Activated CD8-positive, alpha-beta T cell treated with anti-CD3 and anti-CD28 coated beads for 36 hours (primary cell): ENCODE results near the gene OTULINL. TPM values are rescaled to one million over a fixed set of nuclear protein-coding genes. Genes with fewer than 3 reads are reported as not detected.

Experiments
- ATAC-seq: fragments of 200-7000 bp; cut with Tn5 transposase; one replicate; pipeline ENCODE4 v1.10.0; 2021; ENCODE audit warnings: mild to moderate bottlenecking, moderate library complexity
- CTCF ChIA-PET: fragments of 350-600 bp; sonication (Branson Sonifier 250); formaldehyde crosslinking; loops from one replicate; lab custom pipeline; 2021; ENCODE audit warnings: antibody characterized with exemption; lab: Charles Lee
- POLR2A ChIA-PET: fragments of 350-600 bp; sonication (Branson Sonifier 250); formaldehyde crosslinking; loops from one replicate; lab custom pipeline; 2021; ENCODE audit warnings: antibody characterized with exemption; lab: Charles Lee
- DNase-seq: peaks from one replicate; pipeline ENCODE4 v3.0.0-alpha.2; 2020
- H3K27ac Mint-ChIP-seq: one replicate; pipeline ENCODE4 v1.8.0; 2021; ENCODE audit warnings: mild to moderate bottlenecking, mixed read lengths
- H3K27me3 Mint-ChIP-seq: one replicate; pipeline ENCODE4 v1.8.0; 2021; ENCODE audit warnings: mixed read lengths
- H3K36me3 Mint-ChIP-seq: one replicate; pipeline ENCODE4 v1.8.0; 2021; ENCODE audit warnings: low read depth, mixed read lengths
- H3K4me1 Mint-ChIP-seq: one replicate; pipeline ENCODE4 v1.8.0; 2021; ENCODE audit warnings: low read depth, mixed read lengths
- H3K4me3 Mint-ChIP-seq: one replicate; pipeline ENCODE4 v1.8.0; 2021; ENCODE audit warnings: mild to moderate bottlenecking, moderate library complexity, mixed read lengths
- H3K9me3 Mint-ChIP-seq: one replicate; pipeline ENCODE4 v1.8.0; 2021; ENCODE audit warnings: mixed read lengths
- CTCF ChIP-seq: fragments of 200-600 bp; IDR thresholded peaks from one replicate; pipeline ENCODE4 v1.8.0; 2022; ENCODE audit warnings: antibody characterized with exemption, mild to moderate bottlenecking
- intact Hi-C: fragments of 100-400 bp; cut with micrococcal nuclease; formaldehyde crosslinking; loops from one replicate; pipeline ENCODE4 v1.10.0; 2022
- total RNA-seq, 2 experiments: library from RNA; stranded (reverse); gene quantifications; one replicate each; pipeline ENCODE4 v1.2.3, GENCODE V29; 2021

OTULINL gene
- total RNA-seq, 2 experiments from 2014 or later: 19.7 to 21.1 TPM

DNA sequence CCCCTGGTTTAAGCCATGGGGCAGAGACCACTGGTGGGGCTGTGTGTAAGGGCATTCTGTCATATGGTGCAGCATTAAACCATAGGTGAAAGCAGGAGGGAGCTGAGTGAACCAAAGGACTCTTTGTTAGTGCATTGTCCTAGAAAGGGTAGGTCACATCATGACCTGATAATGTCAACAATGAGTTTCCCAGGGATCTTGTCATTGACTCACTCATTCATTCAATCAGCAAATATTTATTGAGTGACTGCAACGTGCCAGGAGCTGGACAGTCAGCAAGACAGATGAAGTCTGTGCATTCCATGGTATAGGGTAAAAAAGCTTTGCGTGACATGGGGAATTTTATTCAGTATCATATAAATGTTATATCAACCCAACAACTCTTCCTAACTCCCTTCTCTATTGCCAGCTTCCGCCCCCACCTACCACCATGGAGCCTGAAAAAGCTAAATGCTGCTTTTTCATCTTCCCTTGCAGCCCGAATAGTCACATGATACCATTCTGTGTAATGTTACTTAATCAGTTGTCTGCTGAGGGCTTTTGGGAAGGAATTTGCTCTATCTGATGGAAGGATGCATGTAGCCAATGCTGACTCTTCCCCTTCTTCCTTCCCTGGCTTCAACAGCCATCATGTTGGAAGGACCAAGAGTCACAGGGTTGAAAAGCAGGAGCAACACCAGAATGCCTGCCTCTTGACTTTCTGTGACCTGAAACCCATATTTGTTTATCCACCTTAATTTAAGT lies 11.5 kb upstream of the OTULINL start:
- no peak for TF ChIP-seq CTCF
- Mint-ChIP-seq H3K9me3 (peaks cover 4% of the 10 kb centered on the region), H3K4me3 (no peak overlapping the region), H3K4me1 (no peaks in the 10 kb centered on the region), H3K36me3 (no peaks in the 10 kb centered on the region), H3K27me3 (no peaks in the 10 kb centered on the region), H3K27ac (no peak overlapping the region)
- intact Hi-C loops: no loop called here
- no peak for DNase-seq
- no peak for ATAC-seq
- POLR2A ChIA-PET: interaction anchor here (1.2 kb wide), 1 partner anchor 17 kb away, joined by 3 read pairs; no protein-coding TSS in a partner anchor
- CTCF ChIA-PET: interaction anchor here (1.0 to 2.3 kb wide), 4 partner anchors 8 to 205 kb away, joined by 3 to 9 read pairs (median 3); no protein-coding TSS in a partner anchor

- no peak for ATAC-seq
- POLR2A ChIA-PET: no interaction called here
These were observed 9.7 kb upstream of the OTULINL start for GRCh38 chr5:14571901-14572300.

GRCh38 chr5:14572385-14572784 lies 9.2 kb upstream of the OTULINL start:
- POLR2A ChIA-PET: no interaction called here
- Mint-ChIP-seq H3K36me3 (no peaks in the 10 kb centered on the region), H3K27ac (no peak overlapping the region)

More at GRCh38 chr5:14571901-14572300, 9.7 kb upstream of the OTULINL start:
- DNase-seq: no peak
- H3K4me1 Mint-ChIP-seq: no peaks in the 10 kb centered on the region
- H3K4me3 Mint-ChIP-seq: no peak overlapping the region
- H3K9me3 Mint-ChIP-seq: peaks cover 4% of the 10 kb centered on the region
- CTCF ChIA-PET: no interaction called here
- no peaks in the 10 kb centered on the region for H3K36me3 Mint-ChIP-seq
- H3K27ac Mint-ChIP-seq: no peak overlapping the region
- no peaks in the 10 kb centered on the region for H3K27me3 Mint-ChIP-seq
- no peak for TF ChIP-seq CTCF
- intact Hi-C loops: no loop called here

DNA sequence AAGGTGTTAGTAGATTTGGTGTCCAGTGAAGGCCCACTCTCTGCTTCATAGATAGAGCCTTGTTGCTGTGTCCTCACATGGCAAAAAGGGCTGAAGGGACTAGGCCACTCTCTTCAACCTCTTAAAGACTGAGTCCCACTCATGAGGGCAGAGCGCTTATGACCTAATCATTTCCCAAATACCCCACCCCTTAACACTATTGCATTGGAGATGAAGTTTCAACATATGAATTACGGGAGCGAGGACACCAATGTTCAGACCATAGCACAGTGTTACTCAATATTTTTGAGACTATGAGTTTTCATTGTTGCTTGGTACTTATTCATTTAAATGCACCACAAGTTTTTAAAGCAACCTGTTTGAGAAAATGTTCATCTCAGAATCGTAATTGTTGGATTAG lies 8.8 kb upstream of the OTULINL start:
- no peaks in the 10 kb centered on the region for H3K9me3 Mint-ChIP-seq
- H3K27ac Mint-ChIP-seq: no peak overlapping the region
- no peak for TF ChIP-seq CTCF
- no peaks in the 10 kb centered on the region for H3K4me1 Mint-ChIP-seq
- POLR2A ChIA-PET: no interaction called here
- H3K36me3 Mint-ChIP-seq: no peaks in the 10 kb centered on the region
- intact Hi-C loops: no loop called here
- CTCF ChIA-PET: no interaction called here
- no peak for ATAC-seq
- no peak for DNase-seq
- H3K27me3 Mint-ChIP-seq: no peaks in the 10 kb centered on the region
- no peak overlapping the region for H3K4me3 Mint-ChIP-seq

More at GRCh38 chr5:14572385-14572784, 9.2 kb upstream of the OTULINL start:
- DNase-seq (no peak), ATAC-seq (no peak)
- CTCF ChIA-PET: no interaction called here
- H3K4me1 Mint-ChIP-seq: no peaks in the 10 kb centered on the region
- no peak overlapping the region for H3K4me3 Mint-ChIP-seq
- intact Hi-C loops: no loop called here
- H3K9me3 Mint-ChIP-seq: no peaks in the 10 kb centered on the region
- no peaks in the 10 kb centered on the region for H3K27me3 Mint-ChIP-seq
- TF ChIP-seq CTCF: no peak

DNA sequence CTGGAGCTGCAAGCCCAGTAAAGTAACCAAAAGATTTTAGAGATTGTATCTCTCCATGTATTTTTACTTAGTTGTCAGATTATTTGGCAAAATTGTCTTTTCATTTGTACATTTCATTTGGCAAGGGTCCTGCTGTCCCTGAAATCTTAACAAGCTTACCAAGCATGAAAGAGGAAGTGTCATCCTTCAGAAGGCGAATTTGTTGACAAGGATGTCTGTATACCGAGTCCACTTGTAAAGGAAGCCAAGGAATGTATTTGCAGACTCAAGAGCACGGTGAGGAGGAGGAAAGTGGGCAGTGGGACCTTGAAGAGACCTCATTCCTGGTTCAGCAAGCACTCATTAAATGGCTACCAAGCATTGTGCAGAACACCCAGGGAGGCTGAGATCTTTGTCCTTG lies 7.5 kb upstream of the OTULINL start:
- Mint-ChIP-seq H3K27me3 (no peaks in the 10 kb centered on the region), H3K9me3 (no peaks in the 10 kb centered on the region), H3K4me1 (no peaks in the 10 kb centered on the region), H3K36me3 (no peaks in the 10 kb centered on the region), H3K27ac (no peak overlapping the region), H3K4me3 (no peak overlapping the region)
- no peak for ATAC-seq
- ChIA-PET POLR2A (no interaction called here), CTCF (interaction anchor here (0.9 to 1.0 kb wide), 2 partner anchors 74 to 175 kb away, joined by 3 read pairs; no protein-coding TSS in a partner anchor)
- DNase-seq: no peak
- TF ChIP-seq CTCF: no peak
- intact Hi-C loops: no loop called here
